SU-DHL-6 (cell line): ENCODE measurements around the gene DENND5B.

Source experiments
- H2AFZ ChIP-seq: fragments of 200-600 bp; sonication (generic); 2 replicates; pipeline ENCODE4 v1.6.1; 2014; ENCODE audit warnings: low read depth, mild to moderate bottlenecking, moderate library complexity, mixed read lengths, antibody characterized with exemption, low read length; ENCODE audit not compliant: severe bottlenecking
- H3F3A ChIP-seq: fragments of 200-600 bp; shearing (Covaris generic); 2 replicates; pipeline ENCODE4 v1.6.0; 2016; ENCODE audit warnings: antibody characterized with exemption, mild to moderate bottlenecking; ENCODE audit not compliant: insufficient read depth
- H3K27ac ChIP-seq: fragments of 200-600 bp; sonication (generic); 2 replicates; pipeline ENCODE4 v1.5.1; 2016; ENCODE audit warnings: low read depth, mild to moderate bottlenecking, low read length, moderate library complexity, mixed read lengths
- H3K27me3 ChIP-seq: fragments of 200-600 bp; sonication (generic), shearing (Covaris generic); 2 replicates; pipeline ENCODE4 v1.6.0; 2014; ENCODE audit warnings: mild to moderate bottlenecking, low read length
- H3K36me3 ChIP-seq: fragments of 200-600 bp; sonication (generic); 2 replicates; pipeline ENCODE4 v1.6.1; 2014; ENCODE audit warnings: mild to moderate bottlenecking, low read length, mixed read lengths
- H3K4me2 ChIP-seq: fragments of 300-600, 200-600 bp; shearing (Covaris generic), sonication (generic); 2 replicates; pipeline ENCODE4 v1.6.0; 2014; ENCODE audit warnings: low read length, low read depth, mild to moderate bottlenecking; ENCODE audit not compliant: poor library complexity, severe bottlenecking
- H3K4me3 ChIP-seq: fragments of 200-600 bp; sonication (generic); 2 replicates; pipeline ENCODE4 v1.5.1; 2014; ENCODE audit warnings: antibody characterized with exemption, low read length, mild to moderate bottlenecking, mixed read lengths; ENCODE audit not compliant: insufficient read depth, poor library complexity, severe bottlenecking
- H3K79me2 ChIP-seq: fragments of 200-600 bp; sonication (generic); 2 replicates; pipeline ENCODE4 v1.6.1; 2014; ENCODE audit warnings: mild to moderate bottlenecking, low read length, moderate library complexity; ENCODE audit not compliant: insufficient read depth
- H3K9ac ChIP-seq: fragments of 200-600 bp; sonication (generic); 2 replicates; pipeline ENCODE4 v1.7.0; 2014; ENCODE audit warnings: mild to moderate bottlenecking, low read length
- H3K9me2 ChIP-seq: fragments of 200-600 bp; sonication (generic); replicated peaks from 2 replicates; pipeline ENCODE4 v1.6.1; 2014; ENCODE audit warnings: low read length; ENCODE audit not compliant: insufficient read depth
- H3K9me3 ChIP-seq: fragments of 200-600 bp; sonication (generic); 2 replicates; pipeline ENCODE4 v1.6.1; 2014; ENCODE audit warnings: low read length, mixed read lengths; ENCODE audit not compliant: insufficient read depth
- H4K20me1 ChIP-seq: fragments of 200-600 bp; sonication (generic); 2 replicates; pipeline ENCODE4 v1.6.1; 2014; ENCODE audit warnings: low read depth, mild to moderate bottlenecking, antibody characterized with exemption, low read length, moderate library complexity, mixed read lengths
- EZH2phosphoT487 ChIP-seq: fragments of 200-600 bp; sonication (generic), shearing (Covaris generic); conservative IDR thresholded peaks from 2 replicates; pipeline ENCODE4 v1.6.1; 2018; ENCODE audit warnings: mild to moderate bottlenecking, antibody characterized with exemption, low read length, moderate library complexity, mixed read lengths
- TF ChIP-seq, protein P1 (sequence below): fragments of 200-600 bp; sonication (generic); IDR thresholded peaks from one replicate; pipeline ENCODE4 v1.5.1; 2017; ENCODE audit warnings: antibody characterized with exemption, mild to moderate bottlenecking, low read length, moderate library complexity; ENCODE audit not compliant: insufficient read depth, poor library complexity, severe bottlenecking

The DENND5B gene

DNA sequence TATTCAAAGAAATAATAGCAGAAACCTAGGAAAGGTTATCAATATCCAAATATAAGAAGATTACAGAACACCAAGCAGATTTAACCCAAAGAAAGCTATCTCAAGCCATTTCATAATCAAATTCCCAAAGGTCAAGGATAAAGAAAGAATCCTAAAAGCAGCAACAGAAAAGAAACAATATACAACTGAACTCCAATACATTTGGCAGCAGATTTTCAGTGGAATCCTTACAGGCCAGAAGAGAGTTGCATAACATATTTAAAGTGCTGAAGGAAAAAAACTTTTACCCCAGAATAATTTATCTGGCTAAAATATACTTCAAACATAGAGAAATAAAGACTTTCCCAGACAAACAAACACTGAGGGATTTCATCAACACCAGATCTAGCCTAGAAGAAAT lies 54.3 kb downstream of the DENND5B start:
- Histone ChIP-seq H3K4me2 (no peak overlapping the region), H3K36me3 (no peaks in the 10 kb centered on the region), H3K9me3 (no peaks in the 10 kb centered on the region), H3K79me2 (peaks cover 95% of the 10 kb centered on the region), H3K4me3 (no peak overlapping the region), H3K27me3 (no peaks in the 10 kb centered on the region), H3K9ac (no peak overlapping the region), H4K20me1 (no peaks in the 10 kb centered on the region), H3K9me2 (no peaks in the 10 kb centered on the region), H2AFZ (no peak overlapping the region), H3K27ac (no peak overlapping the region), H3F3A (0 out of 2 replicates have a peak, but pooled peaks cover 1% of the 10 kb centered on the region)
- TF ChIP-seq EZH2phosphoT487: no peak
- TF ChIP-seq, protein P1, sequence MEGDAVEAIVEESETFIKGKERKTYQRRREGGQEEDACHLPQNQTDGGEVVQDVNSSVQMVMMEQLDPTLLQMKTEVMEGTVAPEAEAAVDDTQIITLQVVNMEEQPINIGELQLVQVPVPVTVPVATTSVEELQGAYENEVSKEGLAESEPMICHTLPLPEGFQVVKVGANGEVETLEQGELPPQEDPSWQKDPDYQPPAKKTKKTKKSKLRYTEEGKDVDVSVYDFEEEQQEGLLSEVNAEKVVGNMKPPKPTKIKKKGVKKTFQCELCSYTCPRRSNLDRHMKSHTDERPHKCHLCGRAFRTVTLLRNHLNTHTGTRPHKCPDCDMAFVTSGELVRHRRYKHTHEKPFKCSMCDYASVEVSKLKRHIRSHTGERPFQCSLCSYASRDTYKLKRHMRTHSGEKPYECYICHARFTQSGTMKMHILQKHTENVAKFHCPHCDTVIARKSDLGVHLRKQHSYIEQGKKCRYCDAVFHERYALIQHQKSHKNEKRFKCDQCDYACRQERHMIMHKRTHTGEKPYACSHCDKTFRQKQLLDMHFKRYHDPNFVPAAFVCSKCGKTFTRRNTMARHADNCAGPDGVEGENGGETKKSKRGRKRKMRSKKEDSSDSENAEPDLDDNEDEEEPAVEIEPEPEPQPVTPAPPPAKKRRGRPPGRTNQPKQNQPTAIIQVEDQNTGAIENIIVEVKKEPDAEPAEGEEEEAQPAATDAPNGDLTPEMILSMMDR: no peak

- no peaks in the 10 kb centered on the region for H3K9me2 ChIP-seq
- no peak overlapping the region for H3K9ac ChIP-seq
- H2AFZ ChIP-seq: no peak overlapping the region
- H3K27ac ChIP-seq: no peak overlapping the region
- peaks cover 86% of the 10 kb centered on the region for H3K79me2 ChIP-seq
- TF ChIP-seq EZH2phosphoT487: no peak
- TF ChIP-seq, protein P1: no peak
- H4K20me1 ChIP-seq: 0 out of 2 replicates have a peak, but pooled peaks cover 5% of the 10 kb centered on the region
- H3K27me3 ChIP-seq: no peaks in the 10 kb centered on the region
- H3K4me3 ChIP-seq: no peak overlapping the region
- no peaks in the 10 kb centered on the region for H3K36me3 ChIP-seq
- H3F3A ChIP-seq: 0 out of 2 replicates have a peak, but pooled peaks cover 2% of the 10 kb centered on the region
- no peak overlapping the region for H3K4me2 ChIP-seq
- H3K9me3 ChIP-seq: no peaks in the 10 kb centered on the region
Observed at GRCh38 chr12:31533470-31533869, 57.5 kb downstream of the DENND5B start.

- Histone ChIP-seq H3K27me3 (no peaks in the 10 kb centered on the region), H2AFZ (no peak overlapping the region), H3K79me2 (peaks cover 81% of the 10 kb centered on the region), H3K9me3 (no peaks in the 10 kb centered on the region), H3F3A (0 out of 2 replicates have a peak, but pooled peaks cover 2% of the 10 kb centered on the region), H3K4me3 (no peak overlapping the region), H4K20me1 (0 out of 2 replicates have a peak, but pooled peaks cover 5% of the 10 kb centered on the region), H3K36me3 (no peaks in the 10 kb centered on the region), H3K9ac (no peak overlapping the region), H3K27ac (no peak overlapping the region), H3K4me2 (no peak overlapping the region), H3K9me2 (no peaks in the 10 kb centered on the region)
- TF ChIP-seq, protein P1: no peak
- no peak for TF ChIP-seq EZH2phosphoT487
Observed at GRCh38 chr12:31531893-31532292, 59.0 kb downstream of the DENND5B start.
